LoVo (cell line): ENCODE results near the gene CDC16.
"Not testable (repeated sequence)": the region's sequence is repeated elsewhere in the genome, so short reads cannot be mapped to it uniquely, and the experiment has no call there.

Source experiments
- DNase-seq: peaks from one replicate; pipeline ENCODE4 v3.0.0-alpha.2; 2016; ENCODE audit warnings: low spot score

CDC16 gene

DNA sequence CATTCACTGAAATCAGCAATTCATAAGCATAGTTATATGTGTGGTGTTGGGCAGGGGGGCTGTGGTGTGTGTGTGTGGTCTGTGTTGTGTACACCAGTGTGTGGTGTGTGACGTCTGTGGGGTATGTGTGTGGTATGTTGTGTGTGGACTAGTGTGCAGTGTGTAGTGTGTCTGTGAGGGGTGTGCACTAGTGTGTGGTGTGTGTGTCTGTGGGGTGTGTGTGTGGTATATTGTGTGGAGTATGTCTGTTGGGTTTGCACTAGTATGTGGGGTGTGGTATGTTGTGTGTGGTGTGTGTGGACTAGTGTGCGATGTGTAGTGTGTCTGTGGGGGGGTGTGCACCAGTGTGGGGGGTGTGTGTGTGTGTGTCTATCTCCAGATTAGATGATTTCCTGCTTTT, 7.2 kb upstream of the CDC16 start:
- DNase-seq = no peak

- DNase-seq = no peak
Observed at GRCh38 chr13:114228176-114228575, 6.5 kb upstream of the CDC16 start.

DNA sequence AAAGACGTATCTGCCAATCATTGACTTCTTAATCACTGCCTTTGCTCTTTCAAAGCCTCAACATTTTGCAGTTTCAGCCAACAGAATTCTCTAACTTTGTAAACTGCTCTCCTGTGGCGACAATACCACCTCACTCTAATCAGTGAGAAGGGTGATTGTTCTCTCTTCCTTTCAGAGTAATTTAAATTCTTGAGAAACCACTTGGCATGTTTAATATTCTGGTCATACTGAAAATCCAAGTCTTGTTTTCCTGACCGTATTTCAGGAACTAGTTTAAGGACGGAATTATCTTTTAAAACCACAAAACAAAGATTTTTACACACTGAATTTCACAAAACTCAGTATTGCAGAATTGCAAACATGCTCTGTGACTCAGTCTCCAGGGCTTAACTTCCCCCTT, 5.2 kb upstream of the CDC16 start:
- DNase-seq = no peak

- DNase-seq = no peak
Observed at GRCh38 chr13:114230117-114230516, 4.6 kb upstream of the CDC16 start.

DNA sequence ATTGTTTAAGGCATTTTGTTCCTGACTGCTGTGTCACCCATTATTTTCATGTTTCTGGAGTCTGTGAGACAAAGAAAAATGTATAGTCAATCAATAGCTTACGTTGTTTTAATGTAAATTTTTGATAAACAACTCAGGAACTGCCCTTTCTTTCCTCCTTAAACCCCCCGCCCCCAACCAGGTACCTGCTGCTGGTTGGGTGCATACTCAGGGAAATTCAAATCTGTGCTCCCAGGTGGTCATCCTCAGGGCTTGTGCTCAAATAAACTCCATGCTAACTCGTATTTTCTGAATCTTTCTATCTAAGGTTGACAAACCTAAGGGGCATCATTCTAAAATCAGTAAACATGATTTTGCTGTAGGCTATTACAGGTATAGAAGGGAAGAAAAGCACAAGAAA, 4.1 kb upstream of the CDC16 start:
- no peak for DNase-seq

- DNase-seq = no peak
Observed at GRCh38 chr13:114231886-114232285, 2.8 kb upstream of the CDC16 start.

DNA sequence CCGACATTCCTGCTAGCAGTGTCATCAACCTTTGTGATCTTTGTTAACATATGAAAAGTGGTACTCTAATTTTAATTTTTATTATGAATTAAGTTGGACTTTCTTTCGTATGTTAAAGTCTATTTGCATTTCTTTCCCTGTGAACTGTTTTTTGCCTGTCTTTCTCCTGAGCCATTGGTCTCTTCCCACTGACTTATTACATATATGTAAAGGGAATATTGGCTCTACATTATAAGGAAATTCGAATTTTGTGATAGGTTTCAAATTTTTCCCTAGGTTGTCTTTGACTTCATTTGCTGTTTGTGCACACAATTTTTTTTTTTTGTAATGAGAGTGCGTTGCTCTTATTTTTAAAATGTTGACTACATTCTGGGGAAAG, 442 bp upstream of the CDC16 start:
- DNase-seq = no peak

GRCh38 chr13:114235697-114236096, 1.0 kb downstream of the CDC16 start:
- DNase-seq = no peak

- no peak for DNase-seq
Observed at GRCh38 chr13:114236227-114236626, 1.5 kb downstream of the CDC16 start.

- DNase-seq = no peak
Observed at GRCh38 chr13:114237415-114238112, 2.9 kb downstream of the CDC16 start.

GRCh38 chr13:114241918-114242317, 7.2 kb downstream of the CDC16 start:
- no peak for DNase-seq

GRCh38 chr13:114243971-114244370, 9.3 kb downstream of the CDC16 start:
- DNase-seq = no peak

GRCh38 chr13:114244637-114245036, 9.9 kb downstream of the CDC16 start:
- DNase-seq = no peak

DNA sequence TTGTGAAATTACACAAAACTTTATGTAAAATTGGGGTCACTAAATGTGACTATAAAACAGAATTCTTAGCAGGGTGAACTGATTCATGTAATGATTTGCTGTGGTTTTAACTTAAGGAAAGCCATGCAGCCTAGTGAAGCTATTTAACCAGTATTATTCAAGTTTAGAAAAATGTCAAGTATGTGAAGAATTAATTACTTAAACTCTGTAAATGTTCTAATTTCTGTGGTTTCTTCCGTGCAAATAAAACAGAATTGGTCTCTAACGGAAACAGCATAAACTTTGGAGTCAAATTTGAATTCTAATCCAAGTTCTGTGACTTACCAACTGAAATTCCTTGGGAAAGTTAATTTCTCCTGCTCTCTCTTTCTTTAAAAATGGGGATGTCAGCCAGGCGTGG, 13.3 kb downstream of the CDC16 start:
- no peak for DNase-seq

DNA sequence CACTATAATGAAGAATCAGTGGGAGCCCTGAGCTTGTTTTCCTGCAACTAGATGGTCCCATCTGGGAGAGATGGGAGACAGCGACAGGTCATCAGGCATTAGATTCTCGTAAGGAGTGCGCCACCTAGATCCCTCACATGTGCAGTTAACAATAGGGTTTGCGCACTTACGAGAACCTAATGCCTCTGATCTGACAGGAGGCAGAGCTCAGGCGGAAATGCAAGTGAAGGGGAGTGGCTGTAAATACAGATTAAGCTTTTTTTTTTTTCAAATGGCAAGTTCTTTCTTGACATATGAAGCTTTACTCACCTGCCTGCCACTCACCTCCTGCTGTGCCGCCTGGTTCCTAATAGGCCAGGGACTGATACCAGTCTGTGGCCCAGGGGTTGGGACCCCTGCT, 14.4 kb downstream of the CDC16 start:
- no peak for DNase-seq

DNA sequence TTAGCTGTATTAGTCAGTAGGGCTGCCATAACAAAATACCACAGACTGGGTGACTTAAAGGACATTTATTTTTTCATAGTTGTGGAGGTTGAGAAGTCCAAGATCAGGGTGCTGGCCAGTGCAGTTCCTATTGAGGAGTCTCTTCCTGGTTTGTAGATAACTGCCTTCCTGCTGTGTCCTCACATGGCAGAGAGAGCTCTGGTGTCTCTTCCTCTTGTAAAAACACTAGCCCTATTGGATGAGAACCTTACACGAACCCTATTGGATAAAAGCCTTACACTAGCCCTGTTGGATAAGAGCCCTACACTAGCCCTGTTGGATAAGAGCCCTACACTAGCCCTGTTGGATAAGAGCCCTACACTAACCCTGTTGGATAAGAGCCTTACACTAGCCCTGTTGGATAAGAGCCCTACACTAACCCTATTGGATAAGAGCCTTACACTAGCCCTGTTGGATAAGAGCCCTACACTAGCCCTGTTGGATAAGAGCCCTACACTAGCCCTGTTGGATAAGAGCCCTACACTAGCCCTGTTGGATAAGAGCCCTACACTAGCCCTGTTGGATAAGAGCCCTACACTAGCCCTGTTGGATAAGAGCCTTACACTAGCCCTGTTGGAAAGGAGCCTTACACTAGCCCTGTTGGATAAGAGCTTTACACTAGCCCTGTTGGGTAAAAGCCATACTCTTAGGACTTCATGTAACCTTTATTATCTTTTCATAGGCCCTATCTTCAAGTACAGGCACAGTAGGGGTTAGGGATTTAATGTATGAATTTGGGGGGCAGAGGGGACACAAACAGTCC, 17.1 kb downstream of the CDC16 start:
- DNase-seq = not testable (repeated sequence)

DNA sequence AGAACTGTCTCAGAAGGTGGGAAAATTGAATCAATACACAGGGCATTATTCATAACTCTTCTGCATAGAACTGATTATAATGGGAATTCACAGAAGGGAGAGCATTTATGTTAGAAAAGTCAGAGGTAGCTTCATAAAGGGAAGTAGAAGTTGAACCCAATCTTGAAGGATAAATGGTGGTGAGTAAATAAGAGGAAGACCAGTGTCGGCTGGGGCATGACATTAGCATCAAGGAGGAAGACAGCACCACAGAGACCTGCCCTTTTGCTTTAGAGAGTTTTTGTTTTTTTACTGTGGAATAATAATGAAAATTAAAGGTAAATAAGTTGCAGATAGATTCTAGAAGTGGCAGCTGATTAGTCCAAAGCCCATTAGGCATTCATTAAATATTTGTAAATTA, 21.9 kb downstream of the CDC16 start:
- no peak for DNase-seq

- no peak for DNase-seq
Observed at GRCh38 chr13:114257014-114257413, 22.3 kb downstream of the CDC16 start.

DNA sequence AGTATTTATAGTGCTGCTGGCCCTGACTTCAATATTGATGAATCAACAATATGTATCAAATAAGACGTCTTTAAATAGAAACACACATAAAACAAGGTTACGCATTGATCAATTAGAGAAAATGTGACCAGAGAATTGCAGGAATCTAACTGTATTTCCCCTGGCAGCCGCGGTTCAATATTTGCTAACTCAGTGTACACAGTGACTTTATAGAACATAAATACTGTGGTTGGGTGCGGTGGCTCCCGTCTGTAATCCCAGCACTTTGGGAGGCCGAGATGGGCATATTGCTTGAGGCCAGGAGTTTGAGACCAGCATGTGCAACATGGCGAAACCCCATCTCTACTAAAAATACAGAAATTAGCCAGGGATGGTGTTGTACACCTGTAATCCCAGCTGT, 23.9 kb downstream of the CDC16 start:
- no peak for DNase-seq

GRCh38 chr13:114259374-114259773, 24.7 kb downstream of the CDC16 start:
- no peak for DNase-seq

- DNase-seq = no peak
Observed at GRCh38 chr13:114259974-114260373, 25.3 kb downstream of the CDC16 start.

DNA sequence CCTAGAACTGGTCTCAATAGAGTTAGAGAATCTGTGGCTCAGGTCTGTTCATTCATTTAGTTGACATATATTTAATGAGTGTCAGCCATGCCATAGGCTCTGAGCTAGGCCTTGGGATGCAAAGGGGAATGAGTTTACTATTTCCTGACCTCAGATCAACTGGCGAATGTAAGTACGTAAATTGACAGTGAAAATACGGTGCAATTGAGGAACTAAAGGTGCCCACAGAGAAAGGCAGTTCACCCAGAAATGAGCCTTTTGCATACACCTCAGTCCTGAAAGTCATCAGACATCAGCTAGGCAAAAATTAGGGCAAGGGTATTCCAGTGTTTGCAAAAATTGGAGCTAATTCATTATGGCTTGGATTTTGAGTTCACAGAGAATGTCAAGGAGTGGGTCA, 26.1 kb downstream of the CDC16 start:
- DNase-seq = no peak

- no peak for DNase-seq
Observed at GRCh38 chr13:114261328-114261965, 26.8 kb downstream of the CDC16 start.
